Activated naive CD8-positive, alpha-beta T cell treated with anti-CD3 and anti-CD28 coated beads, Interleukin-2, amount 50 U/mL, for 24 hours (primary cell): ENCODE results near the gene ABCC8.

ENCODE experiments used
- ATAC-seq: fragments of 150-1000 bp; cut with Tn5 transposase; one replicate; pipeline ENCODE4 v1.10.0; 2021
- DNase-seq: peaks from one replicate; pipeline ENCODE4 v3.0.0; 2021
- H3K27ac Mint-ChIP-seq: one replicate; pipeline ENCODE4 v1.8.0; 2021; ENCODE audit warnings: mild to moderate bottlenecking, mixed read lengths
- H3K27me3 Mint-ChIP-seq: one replicate; pipeline ENCODE4 v1.8.0; 2021; ENCODE audit warnings: mixed read lengths
- H3K36me3 Mint-ChIP-seq: one replicate; pipeline ENCODE4 v1.8.0; 2021; ENCODE audit warnings: low read depth, mixed read lengths
- H3K4me1 Mint-ChIP-seq: one replicate; pipeline ENCODE4 v1.8.0; 2021; ENCODE audit warnings: mixed read lengths
- H3K4me3 Mint-ChIP-seq: one replicate; pipeline ENCODE4 v1.8.0; 2021; ENCODE audit warnings: mild to moderate bottlenecking, moderate library complexity, mixed read lengths
- H3K9me3 Mint-ChIP-seq: one replicate; pipeline ENCODE4 v1.8.0; 2021; ENCODE audit warnings: mixed read lengths

ABCC8 gene

DNA sequence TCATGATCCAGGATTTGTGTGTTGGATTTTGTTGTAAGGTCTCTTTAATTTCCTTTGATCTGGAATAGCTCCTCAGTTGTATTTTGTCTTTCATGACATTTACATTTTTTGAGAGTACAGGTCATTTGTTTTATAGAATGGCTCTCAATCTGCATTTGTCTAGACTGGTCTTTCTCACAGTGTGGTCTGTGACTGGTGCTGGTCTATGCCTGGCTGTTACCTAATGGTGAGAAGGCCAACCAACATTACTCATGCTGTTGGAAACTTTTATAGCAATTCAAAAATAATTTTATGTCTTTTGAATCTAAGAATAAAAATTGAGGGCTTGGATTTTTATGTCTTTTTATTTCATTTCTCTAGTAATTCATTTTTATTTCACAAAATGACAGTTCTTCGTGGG, 129.0 kb downstream of the ABCC8 start:
- Mint-ChIP-seq H3K4me3 (no peak overlapping the region), H3K27ac (no peak overlapping the region), H3K36me3 (no peaks in the 10 kb centered on the region), H3K9me3 (no peaks in the 10 kb centered on the region), H3K27me3 (no peaks in the 10 kb centered on the region), H3K4me1 (peaks cover 40% of the 10 kb centered on the region)
- no peak for DNase-seq
- no peak for ATAC-seq

DNA sequence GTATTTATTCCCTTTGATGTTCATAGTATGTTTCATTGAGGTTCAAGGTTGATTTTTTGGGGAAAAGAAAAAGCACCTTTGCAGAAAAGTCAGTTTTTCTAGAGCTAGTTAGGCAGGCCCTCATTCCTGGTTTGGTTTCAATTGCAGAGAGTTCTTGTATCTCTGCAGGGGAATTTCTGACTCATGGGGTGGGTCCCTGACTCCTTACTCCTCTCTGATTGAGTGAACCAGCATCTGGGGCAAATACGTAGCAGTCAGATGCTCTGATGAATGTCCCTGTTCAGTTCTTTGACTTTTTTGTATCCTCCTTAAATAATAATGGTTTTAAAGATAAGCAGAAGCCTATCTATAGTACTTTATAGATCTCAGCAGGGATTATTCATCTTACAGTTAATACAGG, 132.7 kb downstream of the ABCC8 start:
- H3K4me1 Mint-ChIP-seq: peaks cover 22% of the 10 kb centered on the region
- H3K9me3 Mint-ChIP-seq: no peaks in the 10 kb centered on the region
- DNase-seq (peak; percentile 62), ATAC-seq (peak; percentile 100)
- no peaks in the 10 kb centered on the region for H3K27me3 Mint-ChIP-seq
- H3K36me3 Mint-ChIP-seq: no peaks in the 10 kb centered on the region
- peak overlapping the region; percentile 64 for H3K27ac Mint-ChIP-seq
- peak overlapping the region; percentile 28 for H3K4me3 Mint-ChIP-seq

GRCh38 chr11:17343257-17343656, 133.4 kb downstream of the ABCC8 start:
- H3K27me3 Mint-ChIP-seq: no peaks in the 10 kb centered on the region
- peaks cover 22% of the 10 kb centered on the region for H3K4me1 Mint-ChIP-seq
- H3K4me3 Mint-ChIP-seq: no peak overlapping the region
- H3K27ac Mint-ChIP-seq: no peak overlapping the region
- no peaks in the 10 kb centered on the region for H3K36me3 Mint-ChIP-seq
- no peaks in the 10 kb centered on the region for H3K9me3 Mint-ChIP-seq
- ATAC-seq (no peak), DNase-seq (no peak)
